IPS-18c (cell line): ENCODE measurements around the gene KIF15.

Source experiments
- H3K4me3 ChIP-seq: 2 replicates; pipeline ENCODE4 v1.7.0; 2013; ENCODE audit warnings: low read depth, mild to moderate bottlenecking, low read length, moderate library complexity; ENCODE audit not compliant: insufficient read depth
- H3K9me3 ChIP-seq: one replicate; pipeline ENCODE4 v1.6.1; 2013; ENCODE audit warnings: mild to moderate bottlenecking, low read length, moderate library complexity; ENCODE audit not compliant: control insufficient read depth, insufficient read depth

The KIF15 gene

DNA sequence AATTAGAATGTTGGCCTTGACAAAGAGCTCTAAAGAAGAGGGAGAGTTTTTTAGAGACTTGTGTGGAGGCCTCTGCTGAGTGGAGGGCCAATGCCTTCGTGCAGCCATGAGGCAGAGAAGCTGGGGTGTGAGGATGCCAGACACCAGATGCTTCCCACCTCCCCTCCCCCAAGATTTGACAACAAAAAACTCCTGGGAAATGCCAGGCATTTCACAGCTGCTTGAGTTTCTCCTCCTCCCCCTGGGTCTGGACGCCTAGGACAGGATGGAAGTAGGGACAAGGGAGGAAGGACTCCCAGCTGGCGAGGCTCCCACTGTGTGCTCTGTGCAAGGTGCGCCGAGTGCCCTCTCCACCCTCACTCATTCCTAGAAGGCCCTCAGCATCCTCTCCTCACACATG is 132.9 kb downstream of the KIF15 start:
- no peaks in the 10 kb centered on the region for H3K9me3 ChIP-seq
- no peak overlapping the region for H3K4me3 ChIP-seq

DNA sequence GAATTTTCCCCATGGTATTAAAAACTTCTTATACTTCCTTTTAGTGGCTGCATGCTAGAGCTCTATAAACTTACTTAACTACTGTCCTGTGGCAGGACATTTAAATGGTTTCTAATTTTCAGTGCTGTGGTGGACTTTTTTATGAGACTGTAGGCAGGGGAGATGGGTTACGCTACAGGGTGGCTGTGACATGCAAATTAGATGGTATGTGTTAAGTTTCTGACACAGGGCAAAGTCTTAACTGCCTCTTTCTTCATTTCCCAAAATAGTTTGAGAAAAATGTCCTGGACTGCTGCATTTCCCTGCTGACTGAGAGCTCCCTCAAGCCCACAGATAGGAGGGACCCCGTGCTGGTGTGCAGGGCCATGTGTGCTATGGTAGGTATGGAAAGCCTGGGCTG is 134.8 kb downstream of the KIF15 start:
- no peak overlapping the region for H3K4me3 ChIP-seq
- no peaks in the 10 kb centered on the region for H3K9me3 ChIP-seq

GRCh38 chr3:44899683-44900367 is 138.2 kb downstream of the KIF15 start:
- no peaks in the 10 kb centered on the region for H3K9me3 ChIP-seq

DNA sequence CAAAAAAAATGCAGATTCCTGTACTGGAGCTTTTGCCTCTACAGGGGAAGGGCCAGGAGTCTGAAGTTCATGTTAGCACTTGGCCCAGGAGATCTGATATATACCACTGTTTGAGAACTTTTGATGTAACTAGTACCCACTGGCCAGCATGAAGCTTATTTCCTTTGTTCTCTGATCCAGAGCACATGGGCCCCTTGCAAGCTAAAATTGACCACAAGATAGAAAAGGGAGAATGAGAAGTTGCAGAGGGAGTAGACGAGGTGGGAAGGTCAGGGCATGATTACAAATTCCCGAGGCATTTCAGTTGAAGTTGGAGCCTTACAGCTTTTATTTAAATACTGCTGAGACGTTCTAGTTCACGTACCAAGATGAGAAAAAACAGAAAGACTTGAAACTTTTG is 141.0 kb downstream of the KIF15 start:
- Histone ChIP-seq H3K4me3 (no peak overlapping the region), H3K9me3 (no peaks in the 10 kb centered on the region)

More at GRCh38 chr3:44899683-44900367, 138.2 kb downstream of the KIF15 start:
- no peak overlapping the region for H3K4me3 ChIP-seq
